IMR-90 (cell line): ENCODE measurements around the gene PRLR. TPM values are rescaled to one million over a fixed set of nuclear protein-coding genes. Genes with fewer than 3 reads are reported as not detected.

Experiments used
- ATAC-seq: fragments of 200-7000 bp; cut with Tn5 transposase; 2 replicates; pipeline ENCODE4 v1.9.1; 2020; ENCODE audit warnings: low read depth, mild to moderate bottlenecking, moderate library complexity
- BruUV-seq: library from RNA; stranded (reverse); fragments of 400-500 nt; replicated peaks from 2 replicates; lab custom pipeline; 2021; lab: Mats Ljungman, UMichigan
- CTCF ChIA-PET: fragments of 300-600 bp; formaldehyde crosslinking; extraction: SDS; loops from one replicate; lab custom pipeline; 2021; ENCODE audit warnings: antibody characterized with exemption; lab: Yijun Ruan, JAX
- POLR2A ChIA-PET: fragments of 300-600 bp; sonication (Branson Sonifier 250); formaldehyde crosslinking; loops from one replicate; lab custom pipeline; 2022; ENCODE audit warnings: antibody characterized with exemption; ENCODE audit not compliant: unreplicated experiment; lab: Charles Lee
- DNase-seq: peaks from one replicate; pipeline ENCODE4 v3.0.0; 2013
- H2AFZ ChIP-seq: replicated peaks from 2 replicates; pipeline ENCODE3; 2013; ENCODE audit warnings: low read length, mild to moderate bottlenecking; ENCODE audit not compliant: poor library complexity
- H2AK5ac ChIP-seq: 2 replicates; pipeline ENCODE4 v1.6.1; 2013; ENCODE audit warnings: low read depth, low read length, inconsistent platforms
- H2AK9ac ChIP-seq: replicated peaks from 2 replicates; pipeline ENCODE3; 2013; ENCODE audit warnings: mild to moderate bottlenecking, low read depth, low read length, moderate library complexity; ENCODE audit not compliant: poor library complexity
- H2BK120ac ChIP-seq: 2 replicates; pipeline ENCODE4 v1.6.1; 2013; ENCODE audit warnings: low read depth, low read length, inconsistent platforms
- H2BK15ac ChIP-seq: 3 replicates; pipeline ENCODE4 v1.6.1; 2013; ENCODE audit warnings: low read depth, low read length, inconsistent platforms
- H2BK20ac ChIP-seq: 2 replicates; pipeline ENCODE4 v1.6.1; 2013; ENCODE audit warnings: low read depth, mild to moderate bottlenecking, inconsistent platforms, low read length, moderate library complexity
- H2BK5ac ChIP-seq: 2 replicates; pipeline ENCODE4 v1.6.1; 2013; ENCODE audit warnings: mild to moderate bottlenecking, low read depth, low read length, inconsistent platforms; ENCODE audit not compliant: poor library complexity, severe bottlenecking
- H3K14ac ChIP-seq: replicated peaks from 2 replicates; pipeline ENCODE4 v1.6.1; 2013; ENCODE audit warnings: low read depth, low read length, inconsistent platforms
- H3K18ac ChIP-seq: 2 replicates; pipeline ENCODE4 v1.6.1; 2013; ENCODE audit warnings: low read depth, low read length, control low read depth
- H3K23ac ChIP-seq: 2 replicates; pipeline ENCODE4 v1.6.1; 2013; ENCODE audit warnings: low read depth, low read length, inconsistent platforms
- H3K27ac ChIP-seq: 2 replicates; pipeline ENCODE4 v1.5.1; 2013; ENCODE audit warnings: mild to moderate bottlenecking, control low read depth, low read length; ENCODE audit not compliant: insufficient read depth
- H3K27me3 ChIP-seq: 2 replicates; pipeline ENCODE4 v1.6.1; 2013; ENCODE audit warnings: low read length; ENCODE audit not compliant: control insufficient read depth, insufficient read depth
- H3K36me3 ChIP-seq: 2 replicates; pipeline ENCODE4 v1.6.1; 2013; ENCODE audit warnings: low read length, mixed read lengths; ENCODE audit not compliant: control insufficient read depth, insufficient read depth
- H3K4ac ChIP-seq: 2 replicates; pipeline ENCODE4 v1.6.1; 2013; ENCODE audit warnings: low read depth, low read length, inconsistent platforms
- H3K4me1 ChIP-seq: 2 replicates; pipeline ENCODE4 v1.6.1; 2013; ENCODE audit warnings: low read length, mixed read lengths; ENCODE audit not compliant: control insufficient read depth, insufficient read depth
- H3K4me2 ChIP-seq: 2 replicates; pipeline ENCODE4 v1.6.1; 2013; ENCODE audit warnings: low read depth, mild to moderate bottlenecking, control low read depth, low read length, moderate library complexity
- H3K4me3 ChIP-seq: 2 replicates; pipeline ENCODE4 v1.5.1; 2013; ENCODE audit warnings: low read depth, mild to moderate bottlenecking, control low read depth, low read length, moderate library complexity; ENCODE audit not compliant: insufficient read depth
- H3K56ac ChIP-seq: 2 replicates; pipeline ENCODE4 v1.6.1; 2013; ENCODE audit warnings: low read length, inconsistent platforms; ENCODE audit not compliant: insufficient read depth; ENCODE audit errors: extremely low read depth
- H3K79me1 ChIP-seq, 2 experiments: 2 replicates each; pipeline ENCODE4 v1.6.1; 2013; ENCODE audit warnings: low read length in 2 of 2, inconsistent platforms in 1 of 2, low read depth in 1 of 2
- H3K9ac ChIP-seq: 2 replicates; pipeline ENCODE4 v1.6.1; 2013; ENCODE audit warnings: low read depth, low read length, control low read depth
- H3K9me1 ChIP-seq: 2 replicates; pipeline ENCODE4 v1.6.1; 2013; ENCODE audit warnings: low read length, inconsistent platforms; ENCODE audit not compliant: insufficient read depth
- H3K9me3 ChIP-seq: 2 replicates; pipeline ENCODE4 v1.6.1; 2013; ENCODE audit warnings: low read length; ENCODE audit not compliant: control insufficient read depth, insufficient read depth
- H4K20me1 ChIP-seq: 2 replicates; pipeline ENCODE4 v1.6.1; 2013; ENCODE audit warnings: low read length, inconsistent platforms; ENCODE audit not compliant: insufficient read depth
- H4K5ac ChIP-seq: 2 replicates; pipeline ENCODE4 v1.6.1; 2013; ENCODE audit warnings: mild to moderate bottlenecking, low read depth, low read length, control low read depth
- H4K8ac ChIP-seq, 2 experiments: 2 replicates each; pipeline ENCODE4 v1.6.1; 2013; ENCODE audit warnings: low read depth in 2 of 2, low read length in 2 of 2, control low read depth in 1 of 2, inconsistent platforms in 1 of 2
- H4K91ac ChIP-seq: 2 replicates; pipeline ENCODE4 v1.6.1; 2013; ENCODE audit warnings: low read depth, low read length, inconsistent platforms; ENCODE audit not compliant: insufficient read depth
- CEBPB ChIP-seq: IDR thresholded peaks from 2 replicates; pipeline ENCODE4 v1.6.1; 2012; ENCODE audit warnings: low read depth, low read length, improper control_type of control experiment
- CHD1 ChIP-seq: IDR thresholded peaks from 2 replicates; pipeline ENCODE4 v1.6.1; 2012; ENCODE audit warnings: low read depth, low read length, improper control_type of control experiment
- CTCF ChIP-seq: conservative IDR thresholded peaks from 2 replicates; pipeline ENCODE4 v1.5.1; 2012; ENCODE audit warnings: mild to moderate bottlenecking, low read depth, low read length, improper control_type of control experiment
- FOS ChIP-seq: fragments of 150-350 bp; IDR thresholded peaks from 2 replicates; pipeline ENCODE4 v1.6.1; 2016; ENCODE audit warnings: low read depth, low read length
- MAFK ChIP-seq: IDR thresholded peaks from 2 replicates; pipeline ENCODE4 v1.6.1; 2012; ENCODE audit warnings: low read depth, low read length, improper control_type of control experiment
- MXI1 ChIP-seq: IDR thresholded peaks from 2 replicates; pipeline ENCODE4 v1.6.1; 2012; ENCODE audit warnings: low read depth, mild to moderate bottlenecking, low read length, moderate library complexity, borderline replicate concordance
- POLR2A ChIP-seq: IDR thresholded peaks from 2 replicates; pipeline ENCODE4 v1.6.1; 2012; ENCODE audit warnings: mild to moderate bottlenecking, low read depth, low read length
- RAD21 ChIP-seq: IDR thresholded peaks from 2 replicates; pipeline ENCODE4 v1.6.1; 2012; ENCODE audit warnings: low read length, improper control_type of control experiment
- RFX5 ChIP-seq: IDR thresholded peaks from 2 replicates; pipeline ENCODE4 v1.8.0; 2012; ENCODE audit warnings: low read depth, mild to moderate bottlenecking, low read length, moderate library complexity
- USF2 ChIP-seq: fragments of 150-350 bp; IDR thresholded peaks from 2 replicates; pipeline ENCODE4 v1.6.1; 2017; ENCODE audit warnings: mild to moderate bottlenecking, antibody characterized with exemption, low read length, low read depth
- WGBS, 2 experiments: methylation state at CpG; one replicate each; pipeline versions ENCODE4 v1.1.5 to v1.1.7; 2013; ENCODE audit warnings: missing lambda C conversion rate in 2 of 2; ENCODE audit not compliant: insufficient read length in 1 of 2; ENCODE audit errors: extremely low coverage in 2 of 2; 5-methylcytosine and 5-hydroxymethylcytosine counted together
- dilution Hi-C: fragments of 300-500 bp; cut with HindIII; formaldehyde crosslinking; loops from one replicate; pipeline ENCODE4 v1.14.3; 2018; ENCODE audit warnings: low sequenced_read_pairs; ENCODE audit not compliant: unreplicated experiment
- in situ Hi-C: fragments of 300-500 bp; cut with MboI; formaldehyde crosslinking; loops from 3 replicates; pipeline ENCODE4 v1.14.3; 2019; ENCODE audit warnings: low sequenced_read_pairs, inconsistent platforms, mixed read lengths
- intact Hi-C: fragments of 100-400 bp; cut with micrococcal nuclease; formaldehyde crosslinking; loops from 2 replicates; pipeline ENCODE4 v1.10.0; 2022
- polyA plus RNA-seq, 3 experiments: library from polyadenylated mRNA; depleted of rRNA; stranded (reverse); fragments of >200 nt; gene quantifications; 2 replicates each; pipeline ENCODE4 v1.2.3, GENCODE V29; 2012; ENCODE audit warnings: low replicate concordance in 1 of 3
- total RNA-seq: library from RNA; depleted of rRNA; stranded (reverse); fragments of >200 nt; gene quantifications from 2 replicates; pipeline ENCODE4 v1.2.3, GENCODE V29; 2012
- TF ChIP-seq, protein P1 (sequence below): fragments of 150-350 bp; IDR thresholded peaks from 2 replicates; pipeline ENCODE4 v1.6.1; 2016; ENCODE audit warnings: low read depth, mild to moderate bottlenecking, low read length, moderate library complexity, borderline replicate concordance

PRLR gene
- total and polyA plus RNA-seq, 2 of the 4 experiments (the other 2 are of a cell fraction): 0.24 to 0.54 TPM

- H3K9ac ChIP-seq: no peak overlapping the region
- no peak overlapping the region for H3K4me3 ChIP-seq
- CTCF ChIA-PET: no interaction called here
- no TSS peak for BruUV-seq
- in situ Hi-C loops: no loop called here
- WGBS, 2 experiments: 10% methylated on average over 2 of the region's 5 CpGs; no CpG with 5 or more reads in 1 of the 2 experiments
- H4K20me1 ChIP-seq: no peaks in the 10 kb centered on the region
- H3K4ac ChIP-seq: no peak overlapping the region
- no peaks in the 10 kb centered on the region for H3K36me3 ChIP-seq
- no peak overlapping the region for H2BK15ac ChIP-seq
- H3K9me1 ChIP-seq: peaks cover 8% of the 10 kb centered on the region
- H4K91ac ChIP-seq: no peak overlapping the region
- no peak overlapping the region for H3K56ac ChIP-seq
- dilution Hi-C loops: no loop called here
- H3K23ac ChIP-seq: no peak overlapping the region
- no peaks in the 10 kb centered on the region; the same call in 1 of the 2 replicates for H3K9me3 ChIP-seq
- no peaks in the 10 kb centered on the region for H3K79me1 ChIP-seq
- no peak overlapping the region for H4K8ac ChIP-seq
- H3K14ac ChIP-seq: no peak overlapping the region
- no peak overlapping the region for H2AK5ac ChIP-seq
- H3K4me2 ChIP-seq: no peak overlapping the region; the same call in 1 of the 2 replicates
- H2AK9ac ChIP-seq: no peak overlapping the region
- POLR2A ChIA-PET: no interaction called here
- no peak overlapping the region for H2AFZ ChIP-seq
- TF ChIP-seq POLR2A (no peak), MAFK (no peak), RFX5 (no peak), CEBPB (no peak), USF2 (no peak), CTCF (no peak), FOS (no peak), RAD21 (no peak), CHD1 (no peak), MXI1 (no peak)
- TF ChIP-seq, protein P1, sequence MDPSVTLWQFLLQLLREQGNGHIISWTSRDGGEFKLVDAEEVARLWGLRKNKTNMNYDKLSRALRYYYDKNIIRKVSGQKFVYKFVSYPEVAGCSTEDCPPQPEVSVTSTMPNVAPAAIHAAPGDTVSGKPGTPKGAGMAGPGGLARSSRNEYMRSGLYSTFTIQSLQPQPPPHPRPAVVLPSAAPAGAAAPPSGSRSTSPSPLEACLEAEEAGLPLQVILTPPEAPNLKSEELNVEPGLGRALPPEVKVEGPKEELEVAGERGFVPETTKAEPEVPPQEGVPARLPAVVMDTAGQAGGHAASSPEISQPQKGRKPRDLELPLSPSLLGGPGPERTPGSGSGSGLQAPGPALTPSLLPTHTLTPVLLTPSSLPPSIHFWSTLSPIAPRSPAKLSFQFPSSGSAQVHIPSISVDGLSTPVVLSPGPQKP: no peak
- H4K5ac ChIP-seq: no peak overlapping the region
- ATAC-seq (peak; percentile 55), DNase-seq (peak; percentile 37)
- no peak overlapping the region for H3K18ac ChIP-seq
- no peak overlapping the region for H2BK120ac ChIP-seq
- H3K27ac ChIP-seq: no peak overlapping the region
- H3K27me3 ChIP-seq: peaks cover 47% of the 10 kb centered on the region
- H2BK5ac ChIP-seq: no peak overlapping the region
- intact Hi-C loops: no loop called here
- H2BK20ac ChIP-seq: no peak overlapping the region
- H3K4me1 ChIP-seq: no peaks in the 10 kb centered on the region
These were observed 32.2 kb downstream of the PRLR start for GRCh38 chr5:35198075-35198474.
